ENCODE results near the gene SPRYD3.

GRCh38 chr12:53105712-53106439, 26.7 kb upstream of the SPRYD3 start:
- no peak for TF ChIP-seq CTCF (IDR thresholded peaks at IDR 0.05; ENCODE audit: insufficient read depth, low read depth, low read length)
- TF ChIP-seq EZH2 (IDR thresholded peaks at IDR 0.05; ENCODE audit: insufficient read depth, low read length), result no peak

All from astrocyte (in vitro differentiated cells and primary cell).